ENCODE measurements around the gene ALG3. TPM values are rescaled to one million over a fixed set of nuclear protein-coding genes. Genes with fewer than 3 reads are reported as not detected.

Gene ALG3
- total and polyA plus RNA-seq, 9 of the 15 experiments (the other 6 are each of a cell fraction or from before 2014, with no cell fraction given), result 37.5 to 107 (median 80.1) TPM

DNA sequence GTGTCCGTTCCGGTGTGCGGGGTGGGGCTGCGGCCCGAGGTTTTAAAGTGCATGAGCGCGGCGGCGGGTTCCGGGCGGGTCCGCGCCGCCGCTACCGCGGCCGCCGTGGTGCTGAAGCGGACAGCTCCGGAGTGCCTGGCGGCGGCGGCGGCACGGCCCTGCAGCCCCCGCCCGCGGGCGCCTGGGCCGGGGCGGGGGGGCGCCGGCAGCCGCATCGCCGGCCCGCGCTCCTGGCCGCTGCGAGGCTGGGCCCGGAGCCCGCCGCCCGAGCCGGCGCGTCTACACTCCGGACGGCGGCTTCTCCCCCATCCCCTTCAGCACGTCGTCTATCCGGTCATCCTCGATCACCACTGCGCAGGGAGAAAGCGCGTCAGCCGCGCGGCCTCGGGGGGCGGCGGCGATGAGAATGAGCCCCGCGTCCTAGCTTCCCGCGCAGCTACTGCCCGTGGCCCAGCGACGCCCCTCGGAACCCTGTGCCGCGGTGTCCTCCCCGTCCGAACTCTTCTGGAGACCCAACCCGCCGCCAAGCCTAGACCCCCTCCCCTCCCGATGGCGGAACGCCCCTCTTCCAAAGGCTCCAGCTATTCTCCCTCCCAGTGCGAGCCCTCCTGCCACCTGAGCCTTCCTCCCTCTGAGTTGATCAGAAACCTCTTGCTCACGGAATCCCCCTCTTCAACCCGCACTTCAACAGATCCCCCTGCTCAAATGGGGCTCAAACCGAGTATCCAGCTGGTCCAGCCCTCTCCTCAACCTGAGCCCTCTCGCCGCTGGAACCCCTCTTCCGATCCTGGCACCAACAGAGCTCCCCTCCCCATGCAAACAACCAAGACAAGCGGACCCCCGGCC is 11.3 kb upstream of the ALG3 start (continued):
- TF ChIP-seq, protein P1, sequence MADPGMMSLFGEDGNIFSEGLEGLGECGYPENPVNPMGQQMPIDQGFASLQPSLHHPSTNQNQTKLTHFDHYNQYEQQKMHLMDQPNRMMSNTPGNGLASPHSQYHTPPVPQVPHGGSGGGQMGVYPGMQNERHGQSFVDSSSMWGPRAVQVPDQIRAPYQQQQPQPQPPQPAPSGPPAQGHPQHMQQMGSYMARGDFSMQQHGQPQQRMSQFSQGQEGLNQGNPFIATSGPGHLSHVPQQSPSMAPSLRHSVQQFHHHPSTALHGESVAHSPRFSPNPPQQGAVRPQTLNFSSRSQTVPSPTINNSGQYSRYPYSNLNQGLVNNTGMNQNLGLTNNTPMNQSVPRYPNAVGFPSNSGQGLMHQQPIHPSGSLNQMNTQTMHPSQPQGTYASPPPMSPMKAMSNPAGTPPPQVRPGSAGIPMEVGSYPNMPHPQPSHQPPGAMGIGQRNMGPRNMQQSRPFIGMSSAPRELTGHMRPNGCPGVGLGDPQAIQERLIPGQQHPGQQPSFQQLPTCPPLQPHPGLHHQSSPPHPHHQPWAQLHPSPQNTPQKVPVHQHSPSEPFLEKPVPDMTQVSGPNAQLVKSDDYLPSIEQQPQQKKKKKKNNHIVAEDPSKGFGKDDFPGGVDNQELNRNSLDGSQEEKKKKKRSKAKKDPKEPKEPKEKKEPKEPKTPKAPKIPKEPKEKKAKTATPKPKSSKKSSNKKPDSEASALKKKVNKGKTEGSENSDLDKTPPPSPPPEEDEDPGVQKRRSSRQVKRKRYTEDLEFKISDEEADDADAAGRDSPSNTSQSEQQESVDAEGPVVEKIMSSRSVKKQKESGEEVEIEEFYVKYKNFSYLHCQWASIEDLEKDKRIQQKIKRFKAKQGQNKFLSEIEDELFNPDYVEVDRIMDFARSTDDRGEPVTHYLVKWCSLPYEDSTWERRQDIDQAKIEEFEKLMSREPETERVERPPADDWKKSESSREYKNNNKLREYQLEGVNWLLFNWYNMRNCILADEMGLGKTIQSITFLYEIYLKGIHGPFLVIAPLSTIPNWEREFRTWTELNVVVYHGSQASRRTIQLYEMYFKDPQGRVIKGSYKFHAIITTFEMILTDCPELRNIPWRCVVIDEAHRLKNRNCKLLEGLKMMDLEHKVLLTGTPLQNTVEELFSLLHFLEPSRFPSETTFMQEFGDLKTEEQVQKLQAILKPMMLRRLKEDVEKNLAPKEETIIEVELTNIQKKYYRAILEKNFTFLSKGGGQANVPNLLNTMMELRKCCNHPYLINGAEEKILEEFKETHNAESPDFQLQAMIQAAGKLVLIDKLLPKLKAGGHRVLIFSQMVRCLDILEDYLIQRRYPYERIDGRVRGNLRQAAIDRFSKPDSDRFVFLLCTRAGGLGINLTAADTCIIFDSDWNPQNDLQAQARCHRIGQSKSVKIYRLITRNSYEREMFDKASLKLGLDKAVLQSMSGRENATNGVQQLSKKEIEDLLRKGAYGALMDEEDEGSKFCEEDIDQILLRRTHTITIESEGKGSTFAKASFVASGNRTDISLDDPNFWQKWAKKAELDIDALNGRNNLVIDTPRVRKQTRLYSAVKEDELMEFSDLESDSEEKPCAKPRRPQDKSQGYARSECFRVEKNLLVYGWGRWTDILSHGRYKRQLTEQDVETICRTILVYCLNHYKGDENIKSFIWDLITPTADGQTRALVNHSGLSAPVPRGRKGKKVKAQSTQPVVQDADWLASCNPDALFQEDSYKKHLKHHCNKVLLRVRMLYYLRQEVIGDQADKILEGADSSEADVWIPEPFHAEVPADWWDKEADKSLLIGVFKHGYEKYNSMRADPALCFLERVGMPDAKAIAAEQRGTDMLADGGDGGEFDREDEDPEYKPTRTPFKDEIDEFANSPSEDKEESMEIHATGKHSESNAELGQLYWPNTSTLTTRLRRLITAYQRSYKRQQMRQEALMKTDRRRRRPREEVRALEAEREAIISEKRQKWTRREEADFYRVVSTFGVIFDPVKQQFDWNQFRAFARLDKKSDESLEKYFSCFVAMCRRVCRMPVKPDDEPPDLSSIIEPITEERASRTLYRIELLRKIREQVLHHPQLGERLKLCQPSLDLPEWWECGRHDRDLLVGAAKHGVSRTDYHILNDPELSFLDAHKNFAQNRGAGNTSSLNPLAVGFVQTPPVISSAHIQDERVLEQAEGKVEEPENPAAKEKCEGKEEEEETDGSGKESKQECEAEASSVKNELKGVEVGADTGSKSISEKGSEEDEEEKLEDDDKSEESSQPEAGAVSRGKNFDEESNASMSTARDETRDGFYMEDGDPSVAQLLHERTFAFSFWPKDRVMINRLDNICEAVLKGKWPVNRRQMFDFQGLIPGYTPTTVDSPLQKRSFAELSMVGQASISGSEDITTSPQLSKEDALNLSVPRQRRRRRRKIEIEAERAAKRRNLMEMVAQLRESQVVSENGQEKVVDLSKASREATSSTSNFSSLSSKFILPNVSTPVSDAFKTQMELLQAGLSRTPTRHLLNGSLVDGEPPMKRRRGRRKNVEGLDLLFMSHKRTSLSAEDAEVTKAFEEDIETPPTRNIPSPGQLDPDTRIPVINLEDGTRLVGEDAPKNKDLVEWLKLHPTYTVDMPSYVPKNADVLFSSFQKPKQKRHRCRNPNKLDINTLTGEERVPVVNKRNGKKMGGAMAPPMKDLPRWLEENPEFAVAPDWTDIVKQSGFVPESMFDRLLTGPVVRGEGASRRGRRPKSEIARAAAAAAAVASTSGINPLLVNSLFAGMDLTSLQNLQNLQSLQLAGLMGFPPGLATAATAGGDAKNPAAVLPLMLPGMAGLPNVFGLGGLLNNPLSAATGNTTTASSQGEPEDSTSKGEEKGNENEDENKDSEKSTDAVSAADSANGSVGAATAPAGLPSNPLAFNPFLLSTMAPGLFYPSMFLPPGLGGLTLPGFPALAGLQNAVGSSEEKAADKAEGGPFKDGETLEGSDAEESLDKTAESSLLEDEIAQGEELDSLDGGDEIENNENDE (IDR thresholded peaks at IDR 0.05; ENCODE audit: low read depth, low read length), result no peak
- no peak for TF ChIP-seq SNIP1 (IDR thresholded peaks at IDR 0.05; ENCODE audit: low read depth)
- no peak for TF ChIP-seq ELF1 (tag; IDR thresholded peaks at IDR 0.05)
- no peak for TF ChIP-seq TEAD4 (IDR thresholded peaks at IDR 0.05; ENCODE audit: low read length)
- no peak for TF ChIP-seq TEAD4 (CRISPR knock-in tag; IDR thresholded peaks at IDR 0.05; ENCODE audit: borderline replicate concordance)
- no peak for TF ChIP-seq ZNF75A (CRISPR knock-in tag; IDR thresholded peaks at IDR 0.05)
- TF ChIP-seq MAZ (CRISPR knock-in tag; conservative IDR thresholded peaks at IDR 0.05 in 1 of 2, IDR thresholded peaks at IDR 0.05 in 1 of 2), result no peak
- TF ChIP-seq, protein P2, sequence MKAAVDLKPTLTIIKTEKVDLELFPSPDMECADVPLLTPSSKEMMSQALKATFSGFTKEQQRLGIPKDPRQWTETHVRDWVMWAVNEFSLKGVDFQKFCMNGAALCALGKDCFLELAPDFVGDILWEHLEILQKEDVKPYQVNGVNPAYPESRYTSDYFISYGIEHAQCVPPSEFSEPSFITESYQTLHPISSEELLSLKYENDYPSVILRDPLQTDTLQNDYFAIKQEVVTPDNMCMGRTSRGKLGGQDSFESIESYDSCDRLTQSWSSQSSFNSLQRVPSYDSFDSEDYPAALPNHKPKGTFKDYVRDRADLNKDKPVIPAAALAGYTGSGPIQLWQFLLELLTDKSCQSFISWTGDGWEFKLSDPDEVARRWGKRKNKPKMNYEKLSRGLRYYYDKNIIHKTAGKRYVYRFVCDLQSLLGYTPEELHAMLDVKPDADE (conservative IDR thresholded peaks at IDR 0.05; ENCODE audit: control insufficient read depth, low read depth, low read length), result peak; percentile 54; the same call in 1 of the 2 replicates
- TF ChIP-seq ZNF347 (CRISPR knock-in tag; IDR thresholded peaks at IDR 0.05; ENCODE audit: low read depth), result no peak
- TF ChIP-seq, protein P3, sequence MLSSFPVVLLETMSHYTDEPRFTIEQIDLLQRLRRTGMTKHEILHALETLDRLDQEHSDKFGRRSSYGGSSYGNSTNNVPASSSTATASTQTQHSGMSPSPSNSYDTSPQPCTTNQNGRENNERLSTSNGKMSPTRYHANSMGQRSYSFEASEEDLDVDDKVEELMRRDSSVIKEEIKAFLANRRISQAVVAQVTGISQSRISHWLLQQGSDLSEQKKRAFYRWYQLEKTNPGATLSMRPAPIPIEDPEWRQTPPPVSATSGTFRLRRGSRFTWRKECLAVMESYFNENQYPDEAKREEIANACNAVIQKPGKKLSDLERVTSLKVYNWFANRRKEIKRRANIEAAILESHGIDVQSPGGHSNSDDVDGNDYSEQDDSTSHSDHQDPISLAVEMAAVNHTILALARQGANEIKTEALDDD (IDR thresholded peaks at IDR 0.05), result no peak
- TF ChIP-seq, protein P4, sequence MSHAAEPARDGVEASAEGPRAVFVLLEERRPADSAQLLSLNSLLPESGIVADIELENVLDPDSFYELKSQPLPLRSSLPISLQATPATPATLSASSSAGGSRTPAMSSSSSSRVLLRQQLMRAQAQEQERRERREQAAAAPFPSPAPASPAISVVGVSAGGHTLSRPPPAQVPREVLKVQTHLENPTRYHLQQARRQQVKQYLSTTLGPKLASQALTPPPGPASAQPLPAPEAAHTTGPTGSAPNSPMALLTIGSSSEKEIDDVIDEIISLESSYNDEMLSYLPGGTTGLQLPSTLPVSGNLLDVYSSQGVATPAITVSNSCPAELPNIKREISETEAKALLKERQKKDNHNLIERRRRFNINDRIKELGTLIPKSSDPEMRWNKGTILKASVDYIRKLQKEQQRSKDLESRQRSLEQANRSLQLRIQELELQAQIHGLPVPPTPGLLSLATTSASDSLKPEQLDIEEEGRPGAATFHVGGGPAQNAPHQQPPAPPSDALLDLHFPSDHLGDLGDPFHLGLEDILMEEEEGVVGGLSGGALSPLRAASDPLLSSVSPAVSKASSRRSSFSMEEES (CRISPR knock-in tag; IDR thresholded peaks at IDR 0.05), result no peak
- TF ChIP-seq BMI1 (IDR thresholded peaks at IDR 0.05; ENCODE audit: low read length), result no peak

All from K562 (cell line).